Breast epithelium (tissue), 3 donors: ENCODE measurements around the gene PKD1.

Source experiments
- CTCF ChIP-seq, 3 donors: fragments of 450-650 bp; IDR thresholded peaks; one replicate each; pipeline ENCODE4 v1.5.1; 2016 to 2017; ENCODE audit warnings: antibody characterized with exemption in 3 of 3, mild to moderate bottlenecking in 3 of 3, moderate library complexity in 3 of 3
- POLR2AphosphoS5 ChIP-seq, 3 donors: sonication (generic); formaldehyde crosslinking; IDR thresholded peaks; one replicate each; pipeline ENCODE4 v1.6.1; 2017; ENCODE audit warnings: antibody characterized with exemption in 3 of 3

DNA sequence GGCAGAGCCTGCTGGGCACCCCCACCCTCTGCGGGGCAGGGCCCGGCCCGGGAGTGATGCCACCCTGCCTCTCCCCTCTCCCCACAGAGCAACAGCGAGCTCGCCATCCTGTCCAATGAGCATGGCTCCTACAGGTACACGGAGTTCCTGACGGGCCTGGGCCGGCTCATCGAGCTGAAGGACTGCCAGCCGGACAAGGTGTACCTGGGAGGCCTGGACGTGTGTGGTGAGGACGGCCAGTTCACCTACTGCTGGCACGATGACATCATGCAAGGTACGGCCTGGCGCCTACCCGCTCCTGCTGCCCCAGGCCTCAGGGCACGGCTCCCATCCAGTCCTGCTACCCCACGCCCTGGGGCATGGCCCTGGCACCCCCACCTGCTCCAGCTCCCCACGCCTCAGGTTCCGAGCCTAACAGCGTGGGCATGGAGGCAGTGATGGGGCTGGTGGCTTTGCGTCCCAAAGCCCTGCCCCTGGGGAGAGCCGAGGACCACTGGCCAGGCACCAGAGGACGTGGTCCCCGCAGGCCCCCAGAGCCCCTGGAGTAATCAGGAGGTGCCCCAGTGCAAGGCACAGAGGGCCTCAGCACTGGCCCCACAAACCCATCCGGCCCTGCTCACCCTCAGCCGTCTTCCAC lies 49.5 kb downstream of the PKD1 start:
- TF ChIP-seq CTCF (IDR thresholded peaks at IDR 0.05) (no peak), POLR2AphosphoS5 (IDR thresholded peaks at IDR 0.05) (no peak)
